ENCODE results near the gene MASP2.
"Not testable (repeated sequence)": the region's sequence is repeated elsewhere in the genome, so short reads cannot be mapped to it uniquely, and the experiment has no call there.

MASP2 gene

DNA sequence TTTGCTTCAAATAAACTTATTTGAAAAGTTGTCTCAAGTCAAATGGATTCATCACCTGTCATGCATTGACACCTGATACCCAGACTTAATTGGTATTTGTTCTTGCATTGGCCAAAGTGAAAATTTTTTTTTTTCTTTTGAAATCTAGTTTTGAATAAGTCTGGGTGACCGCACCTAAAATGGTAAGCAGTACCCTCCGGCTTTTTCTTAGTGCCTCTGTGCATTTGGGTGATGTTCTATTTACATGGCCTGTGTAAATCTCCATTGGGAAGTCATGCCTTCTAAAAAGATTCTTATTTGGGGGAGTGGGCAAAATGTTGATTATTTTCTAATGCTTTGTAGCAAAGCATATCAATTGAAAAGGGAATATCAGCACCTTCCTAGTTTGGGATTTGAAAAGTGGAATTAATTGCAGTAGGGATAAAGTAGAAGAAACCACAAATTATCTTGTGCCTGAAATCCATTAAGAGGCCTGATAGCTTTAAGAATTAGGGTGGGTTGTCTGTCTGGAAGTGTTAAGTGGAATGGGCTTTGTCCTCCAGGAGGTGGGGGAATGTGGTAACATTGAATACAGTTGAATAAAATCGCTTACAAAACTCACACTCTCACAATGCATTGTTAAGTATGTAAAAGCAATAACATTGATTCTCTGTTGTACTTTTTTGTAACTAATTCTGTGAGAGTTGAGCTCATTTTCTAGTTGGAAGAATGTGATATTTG is 22.7 kb downstream of the MASP2 start:
- in situ Hi-C loops (cut with HindIII; ENCODE audit: low pct_unique_long_range_greater_than_20kb, low sequenced_read_pairs) = no loop called here
- TF ChIP-seq JUND (IDR thresholded peaks at IDR 0.05; ENCODE audit: low read depth) = no peak
- no peak for DNase-seq (ENCODE audit: low read depth in 1 of 2, low spot score in 1 of 2)

DNA sequence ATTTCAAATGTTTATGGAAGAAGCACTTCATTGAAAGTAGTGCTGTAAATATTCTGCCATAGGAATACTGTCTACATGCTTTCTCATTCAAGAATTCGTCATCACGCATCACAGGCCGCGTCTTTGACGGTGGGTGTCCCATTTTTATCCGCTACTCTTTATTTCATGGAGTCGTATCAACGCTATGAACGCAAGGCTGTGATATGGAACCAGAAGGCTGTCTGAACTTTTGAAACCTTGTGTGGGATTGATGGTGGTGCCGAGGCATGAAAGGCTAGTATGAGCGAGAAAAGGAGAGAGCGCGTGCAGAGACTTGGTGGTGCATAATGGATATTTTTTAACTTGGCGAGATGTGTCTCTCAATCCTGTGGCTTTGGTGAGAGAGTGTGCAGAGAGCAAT is 23.8 kb downstream of the MASP2 start:
- TF ChIP-seq JUND (IDR thresholded peaks at IDR 0.05; ENCODE audit: low read depth) = no peak
- in situ Hi-C loops (cut with HindIII; ENCODE audit: low pct_unique_long_range_greater_than_20kb, low sequenced_read_pairs) = no loop called here
- DNase-seq (ENCODE audit: low read depth in 1 of 2, low spot score in 1 of 2) = no peak

DNA sequence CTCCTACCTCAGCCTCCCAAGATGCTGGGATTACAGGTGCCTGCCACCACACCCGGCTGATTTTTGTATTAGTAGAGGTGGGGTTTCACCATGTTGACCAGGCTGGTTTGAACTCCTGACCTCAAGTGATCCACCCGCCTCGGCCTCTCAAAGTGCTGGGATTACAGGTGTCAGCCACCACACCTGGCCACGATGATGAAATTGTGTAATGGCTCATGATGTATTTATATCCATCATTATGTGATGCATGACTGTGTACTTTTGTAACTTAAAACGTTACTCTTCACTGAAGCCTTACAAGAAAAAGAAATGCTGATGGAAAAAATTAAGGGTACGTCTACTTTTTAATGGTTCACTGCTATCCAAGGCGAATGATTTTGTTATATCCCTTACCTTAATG is 27.1 kb downstream of the MASP2 start:
- no peak for TF ChIP-seq JUND (IDR thresholded peaks at IDR 0.05; ENCODE audit: low read depth)
- in situ Hi-C loops (cut with HindIII; ENCODE audit: low pct_unique_long_range_greater_than_20kb, low sequenced_read_pairs) = no loop called here
- DNase-seq (ENCODE audit: low read depth in 1 of 2, low spot score in 1 of 2) = no peak

DNA sequence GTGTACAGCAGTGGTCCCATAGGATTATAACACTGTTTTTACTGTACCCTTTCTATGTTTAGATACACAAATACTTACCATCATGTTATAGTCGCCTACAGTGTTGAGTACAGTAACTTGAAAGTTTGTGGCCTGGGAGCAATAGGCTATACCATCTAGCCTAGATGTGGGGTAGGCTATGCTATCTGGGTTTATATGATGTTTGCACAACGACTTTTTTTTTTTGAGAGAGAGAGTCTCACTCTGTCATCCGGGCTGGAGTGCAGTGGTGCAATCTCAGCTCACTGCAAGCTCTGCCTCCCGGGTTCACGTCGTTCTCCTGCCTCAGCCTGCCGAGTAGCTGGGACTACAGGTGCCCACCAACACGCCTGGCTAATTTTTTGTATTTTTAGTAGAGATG is 27.7 kb downstream of the MASP2 start:
- DNase-seq (ENCODE audit: low read depth in 1 of 2, low spot score in 1 of 2); in situ Hi-C loops (cut with HindIII; ENCODE audit: low pct_unique_long_range_greater_than_20kb, low sequenced_read_pairs): not testable (repeated sequence)

DNA sequence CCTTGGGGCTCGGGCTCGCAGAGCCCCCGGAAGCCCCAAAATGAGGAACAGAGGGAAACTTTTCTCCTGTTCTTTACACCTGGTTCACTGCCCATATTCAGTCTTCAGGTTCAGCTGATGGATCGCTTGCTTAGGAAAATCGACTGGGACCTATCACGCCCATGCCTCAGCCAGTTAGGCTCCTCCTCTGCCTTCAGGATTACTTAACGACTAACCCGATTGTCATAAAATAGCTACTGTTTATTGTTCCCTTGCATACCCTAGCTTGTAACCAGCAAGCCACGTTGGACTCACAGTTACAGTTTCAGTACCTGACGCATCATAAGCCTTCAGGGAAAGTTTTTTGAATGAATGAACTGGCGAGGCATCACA is 33.9 kb downstream of the MASP2 start:
- in situ Hi-C loops (cut with HindIII; ENCODE audit: low pct_unique_long_range_greater_than_20kb, low sequenced_read_pairs) = no loop called here
- no peak for TF ChIP-seq JUND (IDR thresholded peaks at IDR 0.05; ENCODE audit: low read depth)
- DNase-seq (ENCODE audit: low read depth in 1 of 2, low spot score in 1 of 2) = no peak

DNA sequence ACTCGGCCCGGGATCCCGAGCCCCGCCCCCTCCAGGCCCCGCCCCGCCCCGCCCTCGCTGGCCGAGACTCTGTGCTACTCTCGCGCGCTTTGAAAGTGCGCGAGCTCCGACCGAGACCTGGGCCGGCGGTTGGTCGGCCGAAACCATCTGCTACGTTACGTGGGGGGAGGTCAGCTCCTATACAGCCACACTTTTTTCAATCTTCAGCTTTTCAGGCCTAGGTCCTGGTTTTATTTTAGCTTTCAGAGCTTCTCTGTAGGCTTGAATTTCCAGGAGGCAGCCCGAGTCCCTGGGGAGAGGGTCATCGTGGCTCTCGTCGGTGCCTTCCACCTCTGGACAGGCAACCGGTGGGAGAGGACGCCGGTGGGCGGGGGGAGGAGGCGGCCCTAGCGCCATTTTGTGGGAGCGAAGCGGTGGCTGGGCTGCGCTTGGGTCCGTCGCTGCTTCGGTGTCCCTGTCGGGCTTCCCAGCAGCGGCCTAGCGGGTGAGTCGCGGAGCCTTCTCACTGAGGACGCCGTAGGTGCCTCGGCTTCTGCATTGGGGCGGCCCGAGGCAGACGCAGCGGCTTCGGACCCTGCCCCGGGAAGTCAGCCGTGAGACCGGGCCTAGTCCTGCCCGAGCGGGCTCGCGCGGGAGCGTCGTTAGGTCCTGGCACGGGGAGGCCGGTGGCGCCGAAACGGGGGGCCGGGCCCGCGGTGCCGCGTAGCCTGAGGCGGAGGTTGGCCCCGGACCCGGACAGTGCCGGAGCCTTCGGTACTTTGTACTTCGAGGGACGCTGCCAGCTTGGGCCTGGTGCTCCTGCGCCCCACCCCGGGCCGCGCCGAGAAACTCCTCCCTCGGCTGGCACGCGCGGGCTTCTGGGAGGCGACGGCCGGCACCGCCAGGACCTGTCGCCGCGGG is 34.5 kb downstream of the MASP2 start, which contains the start of gene TARDBP:
Gene TARDBP (plus strand): TSS at position 395 of the 900 bp plus-strand sequence. CDS start 1,074 bp downstream, outside the sequence.
- DNase-seq (ENCODE audit: low read depth in 1 of 2, low spot score in 1 of 2) = peak; percentile 86 to 92
- in situ Hi-C loops (cut with HindIII; ENCODE audit: low pct_unique_long_range_greater_than_20kb, low sequenced_read_pairs) = no loop called here
- TF ChIP-seq JUND (IDR thresholded peaks at IDR 0.05; ENCODE audit: low read depth) = no peak

DNA sequence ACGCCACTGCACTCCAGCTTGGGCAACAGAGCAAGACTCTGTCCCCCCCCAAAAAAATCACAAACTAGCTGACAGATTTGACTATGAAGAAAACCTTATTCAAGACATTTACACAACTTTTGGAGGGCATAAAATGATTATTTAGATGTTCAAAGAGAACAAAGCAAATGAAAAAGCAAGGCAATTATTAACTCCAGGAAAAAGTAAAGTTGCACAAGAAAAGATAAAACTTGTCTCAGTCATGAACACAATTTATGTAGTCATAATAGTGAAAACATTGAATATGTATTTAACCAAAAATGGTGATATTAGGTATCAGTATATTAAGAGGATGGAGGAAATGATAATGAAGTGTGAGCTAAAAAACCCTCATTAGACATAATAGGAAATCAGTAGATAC is 46.5 kb downstream of the MASP2 start:
- in situ Hi-C loops (cut with HindIII; ENCODE audit: low pct_unique_long_range_greater_than_20kb, low sequenced_read_pairs) = no loop called here
- no peak for TF ChIP-seq JUND (IDR thresholded peaks at IDR 0.05; ENCODE audit: low read depth)

DNA sequence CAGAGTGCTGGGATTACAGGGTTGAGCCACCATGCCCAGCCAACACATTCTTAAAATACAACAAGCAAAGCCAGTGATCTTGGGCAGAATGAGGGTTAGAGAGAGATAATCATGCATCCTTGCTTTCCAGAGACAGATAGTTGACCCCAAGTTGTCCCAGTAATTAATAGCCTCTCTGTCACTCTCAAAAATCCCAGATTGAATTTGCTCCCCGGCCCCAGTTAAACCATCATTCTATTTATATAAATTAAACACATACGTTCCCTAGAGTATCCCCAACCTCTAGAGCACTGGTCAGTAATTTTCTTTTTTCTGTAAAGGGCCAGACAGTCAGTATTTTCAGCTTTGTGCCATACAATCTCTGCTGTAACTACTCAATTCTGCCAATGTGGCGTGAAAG is 50.9 kb downstream of the MASP2 start:
- no peak for TF ChIP-seq JUND (IDR thresholded peaks at IDR 0.05; ENCODE audit: low read depth)
- no peak for DNase-seq (ENCODE audit: low read depth in 1 of 2, low spot score in 1 of 2)
- in situ Hi-C loops (cut with HindIII; ENCODE audit: low pct_unique_long_range_greater_than_20kb, low sequenced_read_pairs) = no loop called here

More for the DNA sequence above, 46.5 kb downstream of the MASP2 start:
- no peak for DNase-seq (ENCODE audit: low read depth in 1 of 2, low spot score in 1 of 2)

DNA sequence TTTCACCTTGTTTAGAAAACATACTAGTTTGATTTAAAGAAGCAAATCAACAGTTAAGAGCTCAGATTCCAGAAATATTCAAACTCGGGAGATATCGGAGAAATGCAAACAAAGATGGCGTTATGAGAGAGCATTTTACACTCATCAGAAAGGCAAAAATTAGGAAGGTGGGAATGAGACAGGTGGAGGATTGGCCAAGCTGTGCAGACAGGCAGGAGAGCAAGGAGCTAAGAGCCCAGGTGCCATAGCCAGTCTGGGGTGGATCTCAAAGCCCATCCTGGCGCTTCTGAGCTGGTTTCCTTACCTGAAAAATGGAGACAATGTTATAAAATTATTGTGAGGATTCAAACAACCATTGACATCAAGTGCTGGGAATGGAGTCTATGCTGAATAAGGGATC is 54.2 kb downstream of the MASP2 start:
- in situ Hi-C loops (cut with HindIII; ENCODE audit: low pct_unique_long_range_greater_than_20kb, low sequenced_read_pairs) = no loop called here
- DNase-seq (ENCODE audit: low read depth in 1 of 2, low spot score in 1 of 2) = no peak
- TF ChIP-seq JUND (IDR thresholded peaks at IDR 0.05; ENCODE audit: low read depth) = no peak

DNA sequence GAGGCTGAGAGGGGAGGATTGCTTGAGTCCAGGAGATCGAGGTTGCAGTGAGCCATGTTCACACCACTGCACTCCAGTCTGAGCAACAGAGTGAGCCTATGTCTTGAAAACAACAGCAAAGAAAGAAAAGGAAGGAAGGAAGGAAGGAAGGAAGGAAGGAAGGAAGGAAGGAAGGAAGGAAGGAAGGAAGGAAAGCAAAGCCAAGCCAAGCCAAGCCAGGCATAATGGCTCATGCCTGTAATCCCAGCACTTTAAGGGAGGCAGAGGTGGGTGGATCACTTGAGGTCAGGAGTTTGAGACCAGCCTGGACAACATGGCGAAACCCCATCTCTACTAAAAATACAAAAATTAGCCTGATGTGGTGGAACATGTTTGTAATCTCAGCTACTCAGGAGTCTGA is 55.0 kb downstream of the MASP2 start:
- in situ Hi-C loops (cut with HindIII; ENCODE audit: low pct_unique_long_range_greater_than_20kb, low sequenced_read_pairs); DNase-seq (ENCODE audit: low read depth in 1 of 2, low spot score in 1 of 2): not testable (repeated sequence)

DNA sequence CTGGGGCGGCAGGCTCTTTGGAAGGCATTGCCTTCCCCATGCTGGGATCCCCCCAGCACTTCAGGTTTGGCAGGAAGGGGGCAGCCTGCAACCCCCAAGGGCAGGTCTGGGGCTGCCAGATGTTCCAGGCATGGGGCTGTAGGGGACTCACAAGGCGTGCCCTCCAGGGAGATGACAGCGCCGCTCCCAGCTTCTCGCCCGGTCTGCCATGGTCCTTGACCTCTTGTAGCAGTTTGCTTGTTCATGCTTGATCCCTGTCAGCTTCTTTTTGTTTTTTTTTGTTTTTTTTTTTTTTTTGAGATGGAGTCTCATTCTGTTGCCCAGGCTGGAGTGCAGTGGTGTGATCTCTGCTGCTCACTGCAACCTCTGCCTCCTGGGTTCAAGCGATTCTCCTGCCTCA is 56.2 kb downstream of the MASP2 start:
- no peak for TF ChIP-seq JUND (IDR thresholded peaks at IDR 0.05; ENCODE audit: low read depth)
- DNase-seq (ENCODE audit: low read depth in 1 of 2, low spot score in 1 of 2) = no peak
- in situ Hi-C loops (cut with HindIII; ENCODE audit: low pct_unique_long_range_greater_than_20kb, low sequenced_read_pairs) = no loop called here

DNA sequence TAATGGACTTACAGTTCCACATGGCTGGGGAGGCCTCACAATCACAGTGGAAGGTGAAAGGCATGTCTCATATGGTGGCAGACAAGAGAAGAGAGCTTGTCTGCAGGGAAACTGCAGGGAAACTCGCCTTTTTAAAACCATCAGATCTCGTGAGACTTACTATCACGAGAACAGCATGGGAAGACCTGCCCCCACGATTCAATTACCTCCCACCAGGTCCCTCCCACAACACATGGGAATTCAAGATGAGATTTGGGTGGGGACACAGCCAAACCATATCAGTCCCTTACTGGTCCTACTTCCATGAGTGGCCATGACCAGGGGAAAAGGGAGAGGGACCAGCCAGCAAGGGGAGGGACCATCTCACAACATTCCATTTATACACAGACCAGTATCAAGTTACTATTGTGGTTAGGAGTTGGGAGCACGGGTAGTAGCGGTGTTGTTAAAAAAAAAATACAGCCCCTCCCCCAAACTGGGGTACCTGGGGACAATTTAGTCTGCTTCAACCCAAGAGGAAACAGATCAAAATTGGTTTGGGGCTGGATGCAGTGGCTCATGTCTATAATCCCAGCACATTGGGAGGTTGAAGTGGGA is 57.0 kb downstream of the MASP2 start:
- DNase-seq (ENCODE audit: low read depth in 1 of 2, low spot score in 1 of 2); in situ Hi-C loops (cut with HindIII; ENCODE audit: low pct_unique_long_range_greater_than_20kb, low sequenced_read_pairs): not testable (repeated sequence)

DNA sequence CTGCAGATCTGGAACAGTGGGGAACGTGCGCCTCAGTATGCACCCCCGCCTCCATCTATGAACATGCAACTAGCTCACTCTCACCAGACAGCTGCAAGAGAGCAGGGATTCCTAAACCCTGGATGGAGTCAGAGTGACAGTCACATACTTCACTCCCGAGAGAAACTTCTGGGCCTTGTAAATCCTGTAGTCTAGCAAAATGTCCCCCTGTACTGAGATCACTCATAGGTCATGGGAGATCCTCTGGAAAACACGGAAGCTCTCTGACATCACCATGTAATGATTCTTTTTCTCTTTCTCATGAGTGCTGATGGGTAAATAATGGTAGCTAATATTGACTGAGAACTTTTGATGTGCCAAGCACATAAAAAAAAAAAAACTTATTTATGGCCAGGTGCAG is 57.9 kb downstream of the MASP2 start:
- TF ChIP-seq JUND (IDR thresholded peaks at IDR 0.05; ENCODE audit: low read depth) = no peak
- no peak for DNase-seq (ENCODE audit: low read depth in 1 of 2, low spot score in 1 of 2)
- in situ Hi-C loops (cut with HindIII; ENCODE audit: low pct_unique_long_range_greater_than_20kb, low sequenced_read_pairs) = no loop called here
